A172 (cell line): ENCODE measurements around the gene TMEM270. TPM values are rescaled to one million over a fixed set of nuclear protein-coding genes. Genes with fewer than 3 reads are reported as not detected.
"Not testable (repeated sequence)": the region's sequence is repeated elsewhere in the genome, so short reads cannot be mapped to it uniquely, and the experiment has no call there.

ENCODE experiments used
- DNase-seq: peaks from one replicate; pipeline ENCODE4 v3.0.0-alpha.2; 2015; ENCODE audit warnings: low spot score
- total RNA-seq: library from RNA; depleted of rRNA; stranded (reverse); fragments of >200 nt; shearing (Covaris generic); gene quantifications from 2 replicates; pipeline ENCODE4 v1.2.3, GENCODE V29; 2014

The TMEM270 gene
- total RNA-seq, 1 experiment from 2014 or later: 0.52 TPM

DNA sequence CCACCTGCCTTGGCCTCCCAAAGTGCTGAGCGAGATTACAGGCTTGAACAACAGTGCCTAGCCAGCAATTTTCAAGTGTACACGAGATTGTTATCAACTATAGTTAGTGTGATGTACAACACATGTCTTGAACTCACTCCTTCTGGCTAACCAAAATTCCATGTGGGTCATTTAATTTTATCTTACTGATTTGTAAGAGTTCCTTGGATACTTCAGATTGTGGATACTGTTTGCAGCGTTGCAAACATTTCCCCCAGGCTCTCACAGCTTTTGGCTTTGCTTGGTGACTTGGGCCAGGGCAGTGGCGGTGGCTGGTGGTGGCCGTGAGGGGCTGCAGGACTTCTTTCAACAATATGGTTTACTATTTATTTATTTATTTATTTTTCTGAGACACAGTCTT is 8.5 kb upstream of the TMEM270 start:
- DNase-seq: no peak

DNA sequence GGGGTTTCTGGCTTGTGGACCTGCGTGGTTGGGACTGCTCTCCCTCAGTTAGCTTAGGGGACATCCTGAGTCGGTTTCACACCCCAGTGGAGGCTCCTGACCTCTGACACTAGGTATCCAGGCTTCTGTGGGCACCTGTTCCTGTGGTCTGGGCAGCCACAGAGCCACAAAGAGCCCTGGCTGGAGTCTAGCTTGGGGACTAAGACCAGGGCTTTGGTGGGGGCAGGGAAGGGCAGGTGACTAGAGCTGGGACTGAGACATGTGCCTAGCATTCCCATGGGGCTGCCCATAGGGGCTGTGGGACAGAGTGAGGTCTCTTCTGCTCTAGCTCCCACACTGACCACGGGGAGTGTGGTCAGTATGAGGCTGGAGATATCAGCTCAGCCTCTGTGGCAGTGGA is 4.0 kb upstream of the TMEM270 start:
- DNase-seq: no peak

DNA sequence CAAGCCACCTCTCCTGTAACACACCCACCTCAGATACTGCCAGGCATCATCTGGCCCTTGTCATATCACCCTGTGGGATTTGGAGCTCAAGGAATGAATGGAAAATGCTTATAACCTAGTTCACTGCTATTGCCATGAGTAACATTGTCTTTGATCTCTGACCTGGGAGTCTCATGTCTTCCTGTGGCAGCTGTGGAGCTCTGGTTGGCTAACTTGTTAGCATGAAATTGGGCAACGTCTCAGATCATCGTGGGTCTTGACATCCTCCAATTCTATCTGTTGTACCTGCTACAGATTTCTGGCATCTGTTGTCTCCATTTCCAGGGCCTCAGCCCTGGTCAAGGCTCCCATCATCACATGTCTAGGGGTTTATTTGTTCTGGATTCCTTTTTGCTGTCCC is 2.2 kb upstream of the TMEM270 start:
- no peak for DNase-seq

DNA sequence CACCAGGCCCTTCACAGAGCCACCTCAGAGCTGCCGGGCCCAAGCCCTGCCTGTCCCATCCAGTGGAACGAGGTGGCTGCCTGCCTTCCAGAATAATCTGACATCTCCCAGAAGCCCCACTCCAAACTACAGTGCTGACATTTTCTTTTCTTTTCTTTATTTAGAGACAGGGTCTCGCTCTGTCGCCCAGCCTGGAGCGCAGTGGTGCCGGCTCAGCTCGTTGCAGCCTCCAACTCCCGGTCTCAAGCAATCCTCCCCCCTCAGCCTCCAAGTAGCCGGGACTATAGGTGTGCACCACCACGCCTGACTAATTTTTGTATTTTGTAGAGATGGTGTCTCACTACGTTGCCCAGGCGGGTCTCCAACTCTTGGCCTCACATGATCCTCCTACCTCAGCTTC is 346 bp downstream of the TMEM270 start:
- no peak for DNase-seq

DNA sequence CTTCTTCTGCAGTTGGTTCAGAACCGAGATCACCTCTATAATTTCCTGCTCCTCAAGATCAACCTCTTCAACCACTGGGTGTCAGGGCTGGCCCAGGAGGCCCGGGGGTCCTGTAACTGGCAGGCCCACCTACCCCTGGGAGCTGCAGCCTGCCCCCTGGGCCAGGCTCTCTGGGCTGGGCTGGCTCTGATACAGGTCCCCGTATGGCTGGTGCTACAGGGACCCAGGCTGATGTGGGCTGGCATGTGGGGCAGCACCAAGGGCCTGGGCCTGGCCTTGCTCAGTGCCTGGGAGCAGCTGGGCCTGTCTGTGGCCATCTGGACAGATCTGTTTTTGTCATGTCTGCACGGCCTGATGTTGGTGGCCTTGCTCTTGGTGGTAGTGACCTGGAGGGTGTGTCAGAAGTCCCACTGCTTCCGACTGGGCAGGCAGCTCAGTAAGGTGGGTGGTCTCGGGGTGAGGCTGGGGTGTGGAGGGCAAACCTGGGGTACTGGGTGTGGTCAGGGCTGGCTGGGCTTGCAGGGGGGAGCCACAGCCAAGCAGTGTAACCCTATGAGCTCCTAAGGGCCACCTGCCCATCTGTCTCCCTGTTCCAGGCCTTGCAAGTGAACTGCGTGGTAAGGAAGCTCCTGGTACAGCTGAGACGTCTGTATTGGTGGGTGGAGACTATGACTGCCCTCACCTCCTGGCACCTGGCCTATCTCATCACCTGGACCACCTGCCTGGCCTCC is 4.2 kb downstream of the TMEM270 start:
- no peak for DNase-seq

DNA sequence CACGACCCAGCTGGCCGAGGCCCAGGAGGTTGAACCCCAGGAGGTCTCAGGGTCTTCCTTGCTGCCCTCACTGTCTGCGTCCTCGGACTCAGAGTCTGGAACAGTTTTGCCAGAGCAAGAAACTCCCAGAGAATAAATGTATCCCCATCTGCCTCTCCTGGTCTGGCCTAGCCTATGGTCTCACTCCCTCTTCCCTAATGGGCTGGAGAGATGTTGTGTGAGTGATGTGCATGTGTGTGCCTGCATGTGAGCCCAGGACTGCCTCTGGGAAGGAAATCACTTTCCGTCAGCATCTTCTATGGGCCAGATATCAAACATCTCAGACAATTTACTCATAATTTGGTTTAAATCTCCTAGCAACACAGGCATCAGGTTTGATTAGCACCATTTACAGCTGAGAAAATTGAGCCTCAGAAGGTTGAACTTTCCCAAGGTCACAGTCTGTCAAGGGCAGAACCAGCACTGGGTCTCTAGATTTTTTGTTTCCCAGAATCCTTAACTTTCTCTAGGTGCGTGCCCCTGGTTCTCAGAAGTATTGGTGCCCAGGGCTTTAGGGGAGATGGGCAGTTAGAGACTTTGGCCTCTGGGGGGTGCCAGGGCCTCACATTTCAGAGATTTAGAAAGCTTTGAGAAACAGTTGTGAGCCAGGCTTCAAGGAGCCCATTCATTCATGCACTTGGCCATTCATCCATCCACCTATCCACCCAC is 4.9 kb downstream of the TMEM270 start:
- DNase-seq: peak; percentile 78

DNA sequence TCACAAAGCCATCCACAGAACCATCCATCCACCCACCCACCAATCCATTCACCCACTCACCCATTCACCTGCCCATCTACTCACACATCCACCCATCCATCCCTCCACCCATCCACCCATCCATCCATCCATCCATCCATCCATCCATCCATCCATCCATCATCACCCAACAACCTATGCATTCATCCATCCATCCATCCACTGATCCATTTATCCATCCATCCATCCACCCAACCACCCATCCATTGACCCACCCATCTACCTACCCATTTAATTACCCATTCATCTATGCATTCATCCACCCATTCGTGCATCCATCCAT is 5.4 kb downstream of the TMEM270 start:
- no peak for DNase-seq

DNA sequence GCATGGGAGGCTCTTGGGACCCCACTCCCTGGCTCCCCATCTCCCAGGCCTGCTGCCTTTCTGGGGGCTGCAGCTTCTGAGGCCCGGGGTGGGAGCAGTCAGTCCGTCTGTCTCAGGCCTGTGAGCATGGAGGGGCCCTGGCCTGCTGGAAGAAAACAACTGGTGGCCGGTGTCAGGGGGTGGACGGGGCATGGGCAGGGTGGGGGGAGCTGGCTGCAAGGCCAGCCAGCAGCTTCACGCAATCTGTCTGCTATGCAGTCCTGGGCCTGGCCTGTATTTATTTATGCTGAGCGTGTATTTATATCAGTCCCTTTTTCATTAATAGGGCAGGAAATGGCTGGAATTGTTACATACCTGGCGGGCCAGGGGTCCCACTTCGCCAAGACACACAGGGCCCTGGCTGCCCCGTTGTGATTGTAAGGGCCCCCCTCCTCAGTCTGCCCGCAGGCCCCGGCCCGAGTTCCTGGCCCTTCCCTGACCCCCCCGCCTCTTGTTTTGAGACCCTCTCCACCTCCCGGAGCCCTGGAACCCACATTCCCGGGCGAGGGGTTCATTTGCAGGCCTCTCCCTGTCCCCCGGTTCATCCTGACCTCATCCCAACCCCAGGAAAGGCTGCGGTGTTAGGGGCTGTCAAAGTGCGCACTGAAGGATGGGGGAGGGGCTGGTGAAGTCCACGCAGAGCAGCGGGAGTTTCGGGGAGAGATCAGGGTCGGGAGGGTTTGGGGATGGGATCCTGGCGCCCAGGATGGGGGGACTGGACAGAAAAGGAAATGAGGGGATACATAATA is 8.2 kb downstream of the TMEM270 start:
- DNase-seq: no peak

DNA sequence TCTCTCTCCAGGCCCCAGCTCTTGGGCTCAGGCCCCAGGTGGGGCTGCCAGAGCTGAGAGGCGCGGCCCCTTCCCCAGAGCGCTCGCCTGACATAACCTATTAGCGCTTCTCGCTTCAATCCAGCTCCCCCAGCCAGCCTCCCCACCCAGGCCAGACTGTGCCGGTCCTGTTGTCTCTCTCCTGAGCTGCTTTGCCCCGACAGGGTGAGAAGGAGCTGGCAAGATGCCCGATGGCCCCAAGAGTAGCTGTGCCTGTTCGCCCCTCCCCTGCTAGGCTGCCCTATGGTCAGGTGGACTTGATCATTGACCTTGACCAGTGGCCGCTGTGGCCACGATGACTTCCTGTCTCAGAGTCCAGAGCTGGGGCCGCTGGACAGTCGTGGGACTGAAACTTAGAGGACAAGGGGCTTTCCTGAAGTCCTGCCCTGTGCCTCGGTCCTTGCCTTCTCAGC is 9.1 kb downstream of the TMEM270 start:
- DNase-seq: peak; percentile 36

DNA sequence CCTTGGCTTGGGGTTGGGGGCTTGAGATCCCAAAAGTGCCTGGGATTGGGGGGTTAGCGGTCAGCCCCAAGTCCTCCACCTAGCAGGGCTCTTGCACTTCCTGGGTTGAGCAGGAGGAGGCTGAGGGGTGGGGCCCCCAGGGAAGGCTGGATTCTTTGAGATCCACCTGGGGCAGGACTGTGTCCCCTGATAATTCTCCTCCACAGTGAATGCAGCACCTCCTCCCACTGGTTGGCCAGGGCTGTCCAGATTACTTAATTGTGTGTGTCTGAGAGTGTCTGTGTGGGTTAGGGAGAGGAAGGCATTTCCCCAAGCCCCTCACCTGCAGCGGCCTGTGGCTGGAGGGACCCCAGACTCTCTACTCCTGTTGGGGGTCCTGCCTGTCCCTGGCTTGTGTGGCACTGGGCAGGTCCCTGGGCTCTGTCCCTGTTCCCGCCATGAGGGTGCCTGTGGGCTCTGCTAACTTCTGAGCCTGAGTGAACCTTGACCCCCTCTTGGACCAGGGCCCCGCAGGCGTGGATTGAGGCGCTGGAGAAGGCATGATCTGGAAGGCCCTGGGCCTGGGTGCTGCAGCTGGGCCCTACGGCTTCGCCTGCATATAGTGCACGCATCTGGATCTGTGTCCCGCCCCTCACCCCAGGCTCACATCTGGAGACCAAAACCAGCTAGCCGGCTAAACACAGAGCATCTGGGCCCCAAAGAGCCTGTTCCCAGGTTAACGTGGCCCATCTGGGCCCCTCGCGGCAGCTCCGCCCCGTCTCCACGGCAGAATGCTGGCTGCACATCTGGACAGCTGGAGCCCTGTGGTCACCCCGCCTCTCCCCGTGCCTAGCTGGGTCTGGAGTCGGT is 10.4 kb downstream of the TMEM270 start:
- DNase-seq: no peak

DNA sequence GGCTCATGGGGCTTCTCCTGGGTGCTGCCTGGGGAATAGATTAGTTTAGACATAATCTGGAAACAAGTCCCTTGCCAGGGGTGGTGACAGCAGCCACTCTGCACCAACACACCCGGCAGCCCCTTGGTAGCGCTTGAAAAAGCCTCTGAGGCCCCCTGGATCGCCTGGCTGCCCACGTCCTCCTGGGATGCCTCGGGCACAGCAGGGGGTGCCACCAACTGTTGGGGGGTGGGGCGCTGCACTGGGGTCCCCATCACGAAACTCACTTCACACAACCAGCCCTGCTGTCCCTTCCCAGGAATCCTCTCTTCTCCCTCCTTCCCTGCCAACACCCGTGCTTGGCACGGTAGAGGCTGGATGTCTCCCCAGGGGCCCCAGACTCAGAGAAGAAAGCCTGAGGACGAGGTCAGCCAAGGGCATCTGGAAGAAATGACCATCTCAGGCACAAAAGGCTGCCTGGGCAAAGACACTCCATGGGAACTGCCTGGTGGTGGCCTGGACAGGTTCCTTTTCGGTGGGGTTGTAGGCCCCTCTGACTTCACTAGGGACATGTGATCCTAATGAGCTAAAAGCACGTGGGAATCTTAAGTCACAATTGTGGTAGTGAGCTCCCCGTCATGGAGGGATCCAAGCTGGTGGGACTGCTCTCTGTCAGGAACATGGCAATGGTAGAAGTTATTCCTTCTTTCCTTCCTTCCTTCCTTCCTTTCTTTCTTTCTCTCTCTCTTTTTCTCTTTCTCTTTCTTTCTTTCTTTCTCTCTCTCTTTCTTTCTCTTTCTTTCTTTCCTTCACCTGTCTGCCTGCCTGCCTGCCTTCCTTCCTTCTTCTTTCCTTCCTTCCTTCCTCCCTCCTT is 11.3 kb downstream of the TMEM270 start:
- no peak for DNase-seq

DNA sequence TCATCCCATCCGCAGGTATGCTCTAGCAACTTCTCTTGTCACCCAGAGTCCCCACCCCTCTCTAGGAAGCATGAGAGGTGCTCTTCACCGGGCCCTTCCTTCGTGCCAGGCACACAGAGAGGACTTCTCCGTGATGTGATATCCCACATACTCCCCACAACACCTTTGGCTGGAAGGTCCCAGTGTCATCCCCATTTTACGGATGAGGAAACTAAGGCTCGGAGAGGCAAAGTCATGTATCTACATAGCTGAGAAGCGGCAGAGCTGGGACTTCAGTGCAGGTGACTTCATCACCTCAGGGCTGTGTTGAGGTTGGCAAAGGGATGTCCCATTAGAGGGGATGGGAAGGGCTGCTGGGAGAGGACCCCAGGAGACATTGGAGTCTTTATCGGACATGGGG is 15.4 kb downstream of the TMEM270 start:
- no peak for DNase-seq

DNA sequence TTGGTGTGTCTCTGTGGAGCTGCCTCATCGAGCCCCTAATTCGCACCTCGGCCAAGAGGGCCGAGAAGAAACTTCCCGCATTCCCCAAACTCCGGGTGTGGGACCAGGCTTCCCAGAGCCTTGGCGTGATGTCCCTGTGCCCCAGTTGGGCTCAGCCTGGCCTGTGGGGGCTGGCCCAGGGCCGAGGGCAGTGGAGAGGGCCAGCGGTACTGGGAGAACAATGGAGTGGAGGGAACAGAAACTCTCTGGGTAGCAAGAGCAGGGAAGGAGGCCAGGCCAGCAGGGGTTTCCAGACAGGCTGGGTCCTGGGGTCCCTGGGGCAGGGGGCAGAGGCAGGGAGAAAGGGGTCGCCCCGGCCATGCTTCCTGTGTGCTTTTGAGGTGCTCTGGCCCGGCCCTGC is 16.0 kb downstream of the TMEM270 start:
- no peak for DNase-seq

DNA sequence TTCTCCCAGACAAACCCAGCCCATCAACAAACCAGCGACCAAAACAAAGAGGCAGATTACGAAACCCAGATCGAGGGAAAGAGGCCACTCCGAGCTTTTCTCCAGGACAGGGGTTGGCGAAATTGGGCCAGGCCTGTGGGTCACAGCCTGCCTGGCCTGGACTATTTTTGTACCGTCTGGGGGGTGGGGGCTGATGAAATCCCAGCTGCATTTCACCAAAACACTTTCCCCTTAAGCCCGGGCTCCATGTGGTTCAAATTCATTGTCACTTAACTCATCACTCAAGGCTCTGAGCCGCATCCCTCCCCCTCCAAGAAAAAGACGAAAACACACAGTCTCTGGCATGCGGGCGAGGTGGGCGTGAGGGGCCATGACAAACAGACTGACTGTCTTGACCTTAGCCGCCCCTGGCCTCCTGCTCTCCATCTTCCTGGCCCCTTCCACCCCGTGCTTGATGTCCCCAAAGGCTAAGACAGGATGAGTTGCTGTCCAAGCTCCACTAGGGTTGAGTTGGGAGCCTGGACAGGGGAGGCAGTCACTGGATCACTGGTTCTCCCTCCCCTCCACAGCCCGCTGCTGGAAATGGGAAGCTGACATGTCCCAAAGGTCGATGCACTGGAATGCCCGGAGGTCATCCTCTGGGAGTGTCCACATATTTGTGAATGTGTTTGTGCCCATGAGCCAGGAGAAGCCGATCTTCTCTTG is 19.2 kb downstream of the TMEM270 start:
- no peak for DNase-seq

DNA sequence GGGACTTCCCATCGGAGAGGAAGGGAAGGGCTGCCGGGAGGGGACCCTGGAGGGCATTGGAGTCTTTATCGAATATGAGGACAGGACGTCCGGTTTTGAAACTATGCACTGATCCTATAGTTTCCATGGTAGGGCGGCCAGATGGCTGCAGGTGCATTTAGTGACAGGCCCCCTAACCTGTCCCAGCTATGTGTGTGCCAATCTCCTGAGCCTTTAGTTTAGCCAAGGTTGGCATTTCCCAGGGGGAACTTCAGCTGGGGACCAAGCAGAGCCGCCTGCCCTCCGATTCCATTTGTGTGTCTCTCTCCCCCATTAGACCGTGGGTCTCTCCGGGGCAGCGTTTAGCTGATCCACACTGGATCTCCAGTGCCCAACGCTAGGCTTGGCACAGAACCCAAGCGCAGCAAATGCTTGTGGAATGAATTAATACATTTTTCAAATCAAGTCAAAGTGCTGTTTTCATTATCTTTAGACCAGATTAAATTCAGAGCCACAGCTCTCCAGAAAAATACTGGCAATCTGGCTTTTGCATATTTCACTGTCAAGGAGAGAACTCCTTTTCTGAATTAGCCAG is 19.9 kb downstream of the TMEM270 start:
- no peak for DNase-seq

DNA sequence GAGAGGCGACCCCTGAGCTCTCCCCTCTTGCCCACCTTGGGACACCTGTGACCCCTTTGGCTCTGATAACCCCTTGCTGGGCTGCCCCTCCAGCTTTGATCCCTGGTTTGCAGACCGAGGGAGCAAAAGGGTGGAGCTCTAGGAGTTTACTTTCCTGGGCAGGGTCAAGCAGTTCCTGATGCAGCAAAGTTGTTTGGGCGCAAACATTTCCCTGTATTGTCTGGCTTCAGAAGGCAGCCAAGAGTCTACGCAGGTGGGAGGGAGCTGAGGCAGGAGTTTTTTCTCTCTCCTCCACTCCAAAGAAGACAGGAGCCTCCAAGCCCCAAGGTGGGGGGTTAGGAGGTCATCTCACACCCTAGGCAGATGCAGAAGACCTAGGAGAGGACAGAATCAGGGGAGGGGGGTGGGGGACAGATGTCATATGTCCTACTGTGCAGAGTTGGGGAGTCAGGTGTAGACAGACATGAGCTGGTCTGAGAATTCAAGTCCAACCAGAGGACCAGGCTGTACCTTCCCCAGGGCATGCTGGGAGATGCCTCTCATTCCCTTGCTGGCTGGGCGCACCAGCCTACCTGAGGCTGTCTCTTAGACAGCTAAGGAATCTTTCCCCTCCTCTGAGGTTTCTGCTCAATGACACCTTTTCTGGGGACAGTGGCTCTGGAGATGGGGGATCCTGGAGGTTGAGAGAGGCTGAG is 20.5 kb downstream of the TMEM270 start:
- no peak for DNase-seq

DNA sequence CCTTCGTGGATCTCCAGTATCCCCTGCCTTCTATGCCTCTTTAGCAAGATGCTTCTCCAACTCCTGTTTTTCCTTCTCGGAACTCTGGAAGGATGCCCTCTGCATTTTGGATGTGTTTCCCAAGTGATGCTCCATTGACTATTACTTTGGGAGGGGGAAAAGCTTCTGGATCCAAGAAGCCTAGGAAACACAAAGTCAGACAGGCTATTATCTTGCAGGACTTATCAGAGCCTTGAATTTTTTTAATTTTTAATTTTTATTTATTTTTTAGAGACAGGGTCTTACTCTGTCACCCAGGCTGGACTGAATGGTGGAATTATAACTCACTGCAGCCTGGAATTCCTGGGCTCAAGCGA is 21.1 kb downstream of the TMEM270 start:
- no peak for DNase-seq

DNA sequence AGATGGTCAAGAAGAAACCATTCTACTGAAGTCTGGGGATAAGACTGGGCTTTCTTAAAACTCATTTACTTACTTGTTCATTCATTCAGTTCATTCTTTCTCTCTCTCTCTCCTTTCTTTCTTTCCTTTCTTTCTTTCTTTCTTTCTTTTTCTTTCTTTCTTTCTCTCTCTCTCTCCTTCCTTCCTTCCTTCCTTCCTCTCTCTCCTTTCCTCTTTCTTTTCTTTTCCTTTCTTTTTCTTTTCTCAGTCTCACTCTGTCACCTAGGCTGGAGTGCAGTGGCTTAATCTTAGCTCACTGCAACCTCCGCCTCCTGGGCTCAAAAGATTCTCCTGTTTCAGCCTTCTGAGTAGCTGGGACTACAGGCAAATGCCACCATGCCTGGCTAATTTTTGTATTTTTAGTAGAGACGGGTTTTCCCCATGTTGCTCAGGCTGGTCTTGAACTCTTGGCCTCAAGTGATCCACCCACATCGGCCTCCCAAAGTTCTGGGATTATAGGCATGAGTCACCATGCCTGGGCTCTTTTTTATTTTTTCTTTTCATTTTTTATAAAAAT is 24.0 kb downstream of the TMEM270 start:
- DNase-seq: not testable (repeated sequence)

DNA sequence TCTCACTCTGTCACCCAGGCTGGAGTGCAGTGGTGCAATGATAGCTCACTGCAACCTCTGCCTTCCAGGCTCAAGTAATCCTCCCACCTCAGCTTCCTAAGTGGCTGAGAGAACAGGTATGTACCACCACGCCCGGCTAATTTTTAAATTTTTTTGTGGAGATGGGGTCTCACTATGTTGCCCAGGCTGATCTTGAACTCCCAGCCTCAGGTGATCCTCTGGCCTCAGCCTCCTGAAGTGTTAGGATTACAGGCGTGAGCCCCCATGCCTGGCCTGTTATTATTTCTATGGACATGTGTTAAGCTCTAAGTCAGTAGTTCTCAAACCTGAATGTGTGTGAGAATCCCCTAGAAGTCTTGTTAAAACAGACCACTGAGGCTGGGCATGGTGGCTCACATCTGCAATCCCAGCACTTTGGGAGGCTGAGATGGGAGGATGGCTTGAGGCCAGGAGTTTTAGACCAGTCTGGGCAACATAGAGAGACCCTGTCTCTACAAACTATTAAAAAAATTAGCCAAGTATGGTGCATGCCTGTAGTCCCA is 24.5 kb downstream of the TMEM270 start:
- DNase-seq: no peak
